GM23248 (cell line): ENCODE data around the gene MLXIPL.

Experiments
- EZH2 ChIP-seq: fragments of 200-600 bp; sonication (generic); IDR thresholded peaks from 2 replicates; pipeline ENCODE4 v1.6.1; 2018; ENCODE audit warnings: antibody characterized with exemption, mild to moderate bottlenecking; ENCODE audit not compliant: insufficient read depth, poor library complexity, severe bottlenecking
- EZH2phosphoT487 ChIP-seq: fragments of 200-600 bp; sonication (generic); IDR thresholded peaks from 2 replicates; pipeline ENCODE4 v1.6.1; 2018; ENCODE audit warnings: antibody characterized with exemption, moderate library complexity, mild to moderate bottlenecking, low read depth; ENCODE audit not compliant: insufficient read depth

- no peak for TF ChIP-seq EZH2
- no peak for TF ChIP-seq EZH2phosphoT487
Observed at GRCh38 chr7:73613954-73614735, 10.2 kb downstream of the MLXIPL start.
